ENCODE data around the gene TRIO. TPM values are rescaled to one million over a fixed set of nuclear protein-coding genes. Genes with fewer than 3 reads are reported as not detected.

Gene TRIO
- total RNA-seq, 1 donor, result 410 TPM

GRCh38 chr5:14264605-14265316 is 121.6 kb downstream of the TRIO start:
- H3K4me3 ChIP-seq (ENCODE audit: low read depth, low read length), result peak overlapping the region; percentile 47
- TF ChIP-seq, protein P1, sequence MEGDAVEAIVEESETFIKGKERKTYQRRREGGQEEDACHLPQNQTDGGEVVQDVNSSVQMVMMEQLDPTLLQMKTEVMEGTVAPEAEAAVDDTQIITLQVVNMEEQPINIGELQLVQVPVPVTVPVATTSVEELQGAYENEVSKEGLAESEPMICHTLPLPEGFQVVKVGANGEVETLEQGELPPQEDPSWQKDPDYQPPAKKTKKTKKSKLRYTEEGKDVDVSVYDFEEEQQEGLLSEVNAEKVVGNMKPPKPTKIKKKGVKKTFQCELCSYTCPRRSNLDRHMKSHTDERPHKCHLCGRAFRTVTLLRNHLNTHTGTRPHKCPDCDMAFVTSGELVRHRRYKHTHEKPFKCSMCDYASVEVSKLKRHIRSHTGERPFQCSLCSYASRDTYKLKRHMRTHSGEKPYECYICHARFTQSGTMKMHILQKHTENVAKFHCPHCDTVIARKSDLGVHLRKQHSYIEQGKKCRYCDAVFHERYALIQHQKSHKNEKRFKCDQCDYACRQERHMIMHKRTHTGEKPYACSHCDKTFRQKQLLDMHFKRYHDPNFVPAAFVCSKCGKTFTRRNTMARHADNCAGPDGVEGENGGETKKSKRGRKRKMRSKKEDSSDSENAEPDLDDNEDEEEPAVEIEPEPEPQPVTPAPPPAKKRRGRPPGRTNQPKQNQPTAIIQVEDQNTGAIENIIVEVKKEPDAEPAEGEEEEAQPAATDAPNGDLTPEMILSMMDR (IDR thresholded peaks at IDR 0.05; ENCODE audit: insufficient read depth, low read depth, low read length), result no peak

GRCh38 chr5:14265570-14265969 is 122.4 kb downstream of the TRIO start:
- H3K4me3 ChIP-seq (ENCODE audit: low read depth, low read length), result no peak overlapping the region
- TF ChIP-seq, protein P1 (IDR thresholded peaks at IDR 0.05; ENCODE audit: insufficient read depth, low read depth, low read length), result no peak
- DNase-seq (ENCODE audit: low read depth), result peak; percentile 60

More at GRCh38 chr5:14264605-14265316, 121.6 kb downstream of the TRIO start:
- peak; percentile 96 for DNase-seq (ENCODE audit: low read depth)

DNA sequence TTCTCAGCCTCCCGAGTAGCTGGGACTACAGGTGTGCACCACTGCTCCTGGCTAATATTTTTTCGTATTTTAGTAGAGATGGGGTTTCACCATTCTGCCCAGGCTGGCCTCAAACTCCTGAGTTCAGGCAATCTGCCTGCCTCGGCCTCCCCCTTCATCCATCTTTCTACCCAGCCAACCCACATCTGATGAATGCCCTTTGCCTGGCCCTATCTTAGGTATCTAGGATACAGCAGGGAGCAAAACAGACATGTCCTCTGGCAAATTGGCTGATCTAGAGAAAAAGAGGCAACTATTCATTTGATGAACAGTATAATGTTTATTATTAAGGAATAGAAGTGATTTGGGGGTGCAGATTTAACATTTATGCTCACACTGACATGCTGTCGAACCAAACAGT is 123.0 kb downstream of the TRIO start:
- TF ChIP-seq, protein P1 (IDR thresholded peaks at IDR 0.05; ENCODE audit: insufficient read depth, low read depth, low read length), result no peak
- no peak for DNase-seq (ENCODE audit: low read depth)
- H3K4me3 ChIP-seq (ENCODE audit: low read depth, low read length), result no peak overlapping the region

- TF ChIP-seq, protein P1 (IDR thresholded peaks at IDR 0.05; ENCODE audit: insufficient read depth, low read depth, low read length), result no peak
- no peak overlapping the region for H3K4me3 ChIP-seq (ENCODE audit: low read depth, low read length)
- DNase-seq (ENCODE audit: low read depth), result peak; percentile 48
Observed at GRCh38 chr5:14266686-14267085, 123.5 kb downstream of the TRIO start.

DNA sequence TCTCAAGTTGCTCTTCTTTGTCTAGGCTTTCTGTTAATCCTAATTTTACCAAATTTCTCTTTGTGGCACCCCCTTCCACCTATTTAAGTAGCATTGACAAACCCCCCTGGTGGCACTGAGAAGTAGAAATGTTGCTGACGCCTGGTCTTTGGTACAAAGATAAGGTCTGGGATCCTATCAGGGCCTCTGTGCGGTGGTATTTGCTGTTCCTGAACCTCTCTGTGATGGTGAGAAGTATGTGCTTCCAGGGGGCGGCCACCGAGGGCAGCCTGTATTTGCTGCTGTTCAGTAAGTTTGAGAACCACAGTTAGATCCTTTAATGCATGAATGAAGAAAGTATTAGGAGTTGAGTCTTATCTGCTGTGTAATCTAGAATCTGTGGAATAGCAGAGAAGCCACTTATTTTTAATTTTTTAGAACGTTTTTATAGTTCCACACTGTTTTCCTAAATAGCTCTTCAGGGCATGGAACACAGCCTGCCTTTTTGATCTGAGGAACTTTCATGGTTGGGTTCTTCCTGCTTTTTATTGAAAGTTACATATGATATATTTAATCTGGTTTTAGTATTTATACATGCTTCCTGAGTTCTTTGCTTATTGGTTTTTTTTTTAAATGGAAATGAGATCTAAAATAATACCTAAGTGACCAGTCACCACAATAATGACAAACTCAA is 124.2 kb downstream of the TRIO start:
- TF ChIP-seq, protein P1 (IDR thresholded peaks at IDR 0.05; ENCODE audit: insufficient read depth, low read depth, low read length), result no peak
- no peak overlapping the region for H3K4me3 ChIP-seq (ENCODE audit: low read depth, low read length)
- DNase-seq (ENCODE audit: low read depth), result no peak

DNA sequence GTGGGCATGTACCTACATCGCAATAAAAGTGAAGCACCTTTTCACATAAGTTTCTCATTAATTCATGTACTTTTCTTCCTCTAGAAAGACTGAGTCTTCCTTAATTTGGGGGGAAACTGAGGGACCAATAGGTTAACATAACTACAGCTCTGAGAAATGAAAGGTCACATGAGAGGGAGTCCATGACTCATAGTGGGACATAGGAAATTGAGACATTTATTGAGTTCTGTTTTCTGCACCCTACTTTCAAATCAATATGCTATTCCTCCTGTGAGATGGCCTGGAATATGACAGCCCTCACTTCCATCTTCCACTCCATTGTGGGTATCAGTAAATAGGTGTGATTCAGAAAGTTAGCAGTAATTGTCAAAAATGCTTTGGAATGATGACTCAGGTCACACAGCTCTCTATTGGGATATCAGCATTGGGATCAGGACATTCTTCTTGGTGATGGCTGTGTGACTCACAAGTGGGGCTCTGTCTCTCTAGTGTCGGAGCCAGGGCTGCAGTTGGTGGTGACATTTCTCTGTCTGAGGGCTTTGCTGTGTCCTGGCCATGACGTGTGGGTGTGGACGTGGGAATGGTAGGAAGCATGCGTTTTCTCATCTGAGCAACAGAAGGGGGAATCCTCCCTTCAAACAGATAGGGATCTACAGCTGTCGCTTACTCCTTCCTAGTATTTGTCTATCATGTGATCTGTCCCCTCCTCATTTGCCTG is 125.0 kb downstream of the TRIO start:
- peak; percentile 70 for DNase-seq (ENCODE audit: low read depth)
- TF ChIP-seq, protein P1 (IDR thresholded peaks at IDR 0.05; ENCODE audit: insufficient read depth, low read depth, low read length), result no peak
- no peak overlapping the region for H3K4me3 ChIP-seq (ENCODE audit: low read depth, low read length)
